ENCODE measurements around the gene PTPRS. TPM values are rescaled to one million over a fixed set of nuclear protein-coding genes. Genes with fewer than 3 reads are reported as not detected.

The PTPRS gene
- total and polyA plus RNA-seq, 4 donors = 10.9 to 96.7 (median 46.4) TPM

DNA sequence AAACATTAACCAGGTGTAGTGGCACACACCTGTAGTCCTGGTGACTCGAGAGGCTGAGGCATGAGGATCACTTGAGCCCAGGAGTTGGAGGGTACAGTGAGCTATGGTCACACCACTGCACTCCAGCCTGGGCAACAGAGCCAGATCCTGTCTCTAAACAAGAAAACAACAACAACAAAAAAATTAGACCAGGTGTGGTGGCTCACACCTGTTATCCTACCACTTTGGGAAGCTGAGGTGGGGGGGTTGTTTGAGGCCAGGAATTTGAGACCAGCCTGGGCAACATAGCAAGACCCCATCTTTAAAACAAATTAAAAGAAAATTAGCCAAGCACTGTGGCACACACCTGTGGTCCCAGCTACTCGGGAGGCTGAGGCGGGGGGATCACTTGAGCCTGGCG lies 20.8 kb upstream of the PTPRS start:
- Histone ChIP-seq H3K9ac (ENCODE audit: insufficient read depth in 1 of 2, low read length in 2 of 2) (no peak overlapping the region), H3K27me3 (ENCODE audit: control insufficient read depth in 3 of 3, insufficient read depth in 3 of 3, low read length in 2 of 3) (no peaks in the 10 kb centered on the region), H3K9me3 (ENCODE audit: control insufficient read depth in 4 of 4, insufficient read depth in 3 of 4, low read length in 3 of 4) (peaks cover 0 to 12% (median 0%) of the 10 kb centered on the region in 4 donors), H3K36me3 (ENCODE audit: control insufficient read depth in 4 of 4, insufficient read depth in 4 of 4, low read length in 4 of 4) (no peaks in the 10 kb centered on the region), H3K27ac (ENCODE audit: low read depth in 1 of 2, low read length in 1 of 2) (no peak overlapping the region), H3K4me3 (no peak overlapping the region), H3K4me1 (ENCODE audit: control insufficient read depth in 5 of 5, insufficient read depth in 5 of 5, low read length in 5 of 5) (no peaks in the 10 kb centered on the region)
- no peak for ATAC-seq (ENCODE audit: insufficient read depth, low FRiP score)
- 88 to 89% methylated on average over 4 of the region's 4 CpGs for WGBS, 2 donors
- no peak for TF ChIP-seq CTCF (IDR thresholded peaks at IDR 0.05; ENCODE audit: control extremely low read depth, extremely low read depth)
- no peak for DNase-seq

GRCh38 chr19:5360003-5360780 lies 19.6 kb upstream of the PTPRS start:
- no peak overlapping the region for H3K9ac ChIP-seq (ENCODE audit: insufficient read depth in 1 of 2, low read length in 2 of 2)
- H3K4me3 ChIP-seq = no peak overlapping the region
- H3K36me3 ChIP-seq (ENCODE audit: control insufficient read depth in 4 of 4, insufficient read depth in 4 of 4, low read length in 4 of 4) = no peaks in the 10 kb centered on the region
- no peaks in the 10 kb centered on the region for H3K4me1 ChIP-seq (ENCODE audit: control insufficient read depth in 5 of 5, insufficient read depth in 5 of 5, low read length in 5 of 5)
- DNase-seq (no peak), ATAC-seq (ENCODE audit: insufficient read depth, low FRiP score) (no peak)
- no peak for TF ChIP-seq CTCF (IDR thresholded peaks at IDR 0.05; ENCODE audit: control extremely low read depth, extremely low read depth)
- 45 to 57% methylated on average over 9 of the region's 9 CpGs for WGBS, 2 donors
- H3K27me3 ChIP-seq (ENCODE audit: control insufficient read depth in 3 of 3, insufficient read depth in 3 of 3, low read length in 2 of 3) = no peaks in the 10 kb centered on the region
- H3K27ac ChIP-seq (ENCODE audit: low read depth in 1 of 2, low read length in 1 of 2) = no peak overlapping the region
- H3K9me3 ChIP-seq (ENCODE audit: control insufficient read depth in 4 of 4, insufficient read depth in 3 of 4, low read length in 3 of 4) = peaks cover 0 to 12% (median 0%) of the 10 kb centered on the region in 4 donors

DNA sequence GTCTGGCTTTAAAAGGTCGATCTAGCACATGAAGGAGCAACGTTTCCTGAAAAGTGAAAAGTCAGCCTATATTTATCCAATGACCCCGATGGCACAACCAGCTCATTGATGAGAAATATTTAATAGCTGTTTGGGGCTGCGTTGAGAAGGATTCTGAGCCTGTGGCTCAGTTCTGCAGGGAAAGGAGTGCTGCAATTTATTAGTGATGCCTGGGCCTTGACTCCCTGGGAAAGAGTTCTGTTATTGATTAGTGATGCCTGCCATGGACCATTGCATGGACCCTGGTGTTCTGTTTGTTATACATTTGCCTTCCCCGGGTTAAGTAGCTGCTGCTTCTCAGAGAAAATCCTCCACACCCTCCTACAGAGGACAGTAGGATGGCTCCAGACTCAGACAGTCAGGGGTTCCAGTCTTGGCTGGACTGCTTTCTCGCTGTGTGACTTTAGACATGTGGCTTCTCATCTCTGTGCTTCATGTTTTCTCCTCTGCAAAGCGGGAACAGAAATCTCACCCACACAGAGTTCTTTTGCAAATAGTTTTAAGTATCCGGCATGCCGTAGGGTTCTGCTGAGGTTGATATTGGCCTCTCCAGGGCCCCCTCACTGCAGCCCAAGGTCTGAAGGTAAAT lies 17.7 kb upstream of the PTPRS start:
- Histone ChIP-seq H3K36me3 (ENCODE audit: control insufficient read depth in 4 of 4, insufficient read depth in 4 of 4, low read length in 4 of 4) (no peaks in the 10 kb centered on the region), H3K9me3 (ENCODE audit: control insufficient read depth in 4 of 4, insufficient read depth in 3 of 4, low read length in 3 of 4) (peaks cover 0 to 12% (median 0%) of the 10 kb centered on the region in 4 donors), H3K27me3 (ENCODE audit: control insufficient read depth in 3 of 3, insufficient read depth in 3 of 3, low read length in 2 of 3) (no peaks in the 10 kb centered on the region), H3K4me1 (ENCODE audit: control insufficient read depth in 5 of 5, insufficient read depth in 5 of 5, low read length in 5 of 5) (no peaks in the 10 kb centered on the region), H3K9ac (ENCODE audit: insufficient read depth in 1 of 2, low read length in 2 of 2) (no peak overlapping the region), H3K27ac (ENCODE audit: low read depth in 1 of 2, low read length in 1 of 2) (no peak overlapping the region), H3K4me3 (no peak overlapping the region)
- no peak for ATAC-seq (ENCODE audit: insufficient read depth, low FRiP score)
- whole genome bisulfite sequencing, 2 donors = 58 to 61% methylated on average over 9 of the region's 9 CpGs
- TF ChIP-seq CTCF (IDR thresholded peaks at IDR 0.05; ENCODE audit: control extremely low read depth, extremely low read depth) = no peak
- DNase-seq = no peak

Data from lung (tissue), 12 donors.